K562 (cell line): ENCODE results near the gene OR13G1. TPM values are rescaled to one million over a fixed set of nuclear protein-coding genes. Genes with fewer than 3 reads are reported as not detected.

ENCODE experiments used
- BRD9 ChIP-seq: fragments of 450-650 bp; IDR thresholded peaks from 2 replicates; pipeline ENCODE4 v1.6.1; 2018; ENCODE audit warnings: low read depth; ENCODE audit not compliant: partially characterized antibody
- CHAMP1 ChIP-seq: fragments of 450-650 bp; IDR thresholded peaks from 2 replicates; pipeline ENCODE4 v1.6.1; 2016; ENCODE audit warnings: mild to moderate bottlenecking
- DEAF1 ChIP-seq: fragments of 450-650 bp; formaldehyde crosslinking; IDR thresholded peaks from 2 replicates; pipeline ENCODE4 v1.4.0; 2020; ENCODE audit warnings: mild to moderate bottlenecking, moderate library complexity
- LEF1 ChIP-seq: fragments of 450-650 bp; IDR thresholded peaks from 2 replicates; pipeline ENCODE4 v1.6.1; 2016; ENCODE audit warnings: mild to moderate bottlenecking
- MAZ ChIP-seq, 2 experiments: fragments of 450-650 bp in 1 of 2; sonication (generic) in 1 of 2; formaldehyde crosslinking; IDR thresholded peaks in 1 of 2; conservative IDR thresholded peaks in 1 of 2; 2 replicates each; pipeline versions ENCODE4 v1.4.0 to v1.5.0; 2020; ENCODE audit warnings: mild to moderate bottlenecking in 1 of 2, missing genetic modification reagents in 1 of 2
- MED1 ChIP-seq: sonication (generic); formaldehyde crosslinking; IDR thresholded peaks from 2 replicates; pipeline ENCODE4 v1.8.1; 2023; ENCODE audit warnings: missing genetic modification reagents, borderline replicate concordance
- NCOA4 ChIP-seq: fragments of 450-650 bp; IDR thresholded peaks from 2 replicates; pipeline ENCODE4 v1.6.1; 2018; ENCODE audit warnings: mild to moderate bottlenecking; ENCODE audit not compliant: partially characterized antibody
- NEUROD1 ChIP-seq: fragments of 150-350 bp; IDR thresholded peaks from 2 replicates; pipeline ENCODE4 v1.6.1; 2014; ENCODE audit warnings: borderline replicate concordance, low read length, low read depth; ENCODE audit not compliant: partially characterized antibody
- NR3C1 ChIP-seq: sonication (generic); formaldehyde crosslinking; IDR thresholded peaks from 2 replicates; pipeline ENCODE4 v1.8.1; 2022; ENCODE audit warnings: missing genetic modification reagents
- POLR2AphosphoS2 ChIP-seq: IDR thresholded peaks from 2 replicates; pipeline ENCODE4 v1.6.1; 2012; ENCODE audit warnings: low read length, improper control_type of control experiment
- RAD21 ChIP-seq, 2 experiments: fragments of 250-450 bp in 1 of 2; fragments of 450-650 bp in 1 of 2; sonication (Bioruptor Pico) in 1 of 2; formaldehyde crosslinking in 1 of 2; IDR thresholded peaks in 1 of 2; conservative IDR thresholded peaks in 1 of 2; 2 replicates each; pipeline versions ENCODE4 v1.4.0 to v1.8.0; 2020 to 2022; ENCODE audit warnings: mild to moderate bottlenecking in 2 of 2, moderate library complexity in 1 of 2
- RBBP5 ChIP-seq: fragments of 200-600 bp; sonication (generic); IDR thresholded peaks from 2 replicates; pipeline ENCODE4 v1.6.1; 2012; ENCODE audit warnings: borderline replicate concordance, mild to moderate bottlenecking, low read length, control low read depth, inconsistent platforms; ENCODE audit not compliant: insufficient read depth, poor library complexity, severe bottlenecking
- SMARCE1 ChIP-seq: fragments of 450-650 bp; IDR thresholded peaks from 2 replicates; pipeline ENCODE4 v1.7.1; 2016; ENCODE audit warnings: mild to moderate bottlenecking
- SMC3 ChIP-seq: conservative IDR thresholded peaks from 2 replicates; pipeline ENCODE4 v1.6.1; 2011; ENCODE audit warnings: low read depth, low read length, improper control_type of control experiment; ENCODE audit not compliant: insufficient read depth
- ZNF3 ChIP-seq: fragments of 250-450 bp; sonication (Bioruptor Pico); IDR thresholded peaks from 2 replicates; pipeline ENCODE4 v1.5.0; 2021; ENCODE audit warnings: mild to moderate bottlenecking, moderate library complexity
- ZNF511 ChIP-seq: sonication (generic); formaldehyde crosslinking; IDR thresholded peaks from 2 replicates; pipeline ENCODE4 v1.8.0; 2022; ENCODE audit warnings: mild to moderate bottlenecking, missing genetic modification reagents
- polyA plus RNA-seq, 8 experiments: library from polyadenylated mRNA; depleted of rRNA in 4 of 8; stranded (reverse) in 5 of 8; unstranded in 3 of 8; fragments of >200 nt; fragmentation: Nextera tagmentation in 2 of 8; fragmentation: Illumina TruSeq in 1 of 8; extraction: Ambion mirVana in 2 of 8; extraction: Trizol in 1 of 8; gene quantifications; 2 replicates each; pipeline versions ENCODE4 v1.2.1 to v1.2.3, GENCODE V29; 2011 to 2014; ENCODE audit warnings: inconsistent platforms in 1 of 8, missing spikeins in 1 of 8
- total RNA-seq, 7 experiments: library from RNA; depleted of rRNA in 6 of 7; stranded (reverse); fragments of >200 nt in 6 of 7; fragmentation: Illumina TruSeq in 2 of 7; extraction: Trizol in 2 of 7; gene quantifications; 2 replicates each; pipeline versions ENCODE4 v1.2.1 to v1.2.3, GENCODE V29; 2011 to 2021; ENCODE audit warnings: low replicate concordance in 1 of 7

The OR13G1 gene
- total and polyA plus RNA-seq, 9 of the 15 experiments (the other 6 are each of a cell fraction or from before 2014, with no cell fraction given), result not detected

- TF ChIP-seq MED1 (CRISPR knock-in tag) (no peak), POLR2AphosphoS2 (no peak), NCOA4 (no peak), NR3C1 (no peak), RAD21 (CRISPR knock-in tag; conservative IDR thresholded peaks at IDR 0.05 in 1 of 2, IDR thresholded peaks at IDR 0.05 in 1 of 2) (peak; percentile 76 to 80), ZNF511 (CRISPR knock-in tag) (no peak), ZNF3 (no peak), CHAMP1 (no peak), MAZ (CRISPR knock-in tag; conservative IDR thresholded peaks at IDR 0.05 in 1 of 2, IDR thresholded peaks at IDR 0.05 in 1 of 2) (no peak), SMC3 (0 out of 2 replicates have a peak, but pooled peaks have one; percentile 60), LEF1 (no peak), SMARCE1 (no peak), NEUROD1 (no peak), RBBP5 (no peak), BRD9 (no peak), DEAF1 (CRISPR knock-in tag) (peak; percentile 52; the same call in 1 of the 2 replicates)
These were observed 1.9 kb upstream of the OR13G1 start (continued) for GRCh38 chr1:247681288-247681897.
